ENCODE results near the gene CPED1.

DNA sequence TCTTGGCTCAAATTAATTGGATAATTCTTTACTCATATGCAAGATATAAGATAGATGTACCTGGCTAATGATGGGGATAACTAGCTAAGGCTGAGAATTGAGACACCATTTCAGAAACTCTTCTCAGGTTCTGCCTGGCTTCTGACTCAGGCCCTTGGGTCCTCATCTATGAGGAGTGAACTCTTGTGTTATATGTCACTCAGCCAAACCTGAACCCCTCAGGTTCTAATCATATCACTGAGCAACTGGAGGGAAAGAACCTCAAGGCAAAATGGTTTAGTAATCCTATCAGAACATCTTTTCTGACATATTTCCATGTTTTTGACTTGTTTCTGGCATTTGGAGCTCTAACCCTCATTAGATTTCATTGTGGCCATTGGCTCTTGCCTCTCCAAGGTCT, 100.4 kb downstream of the CPED1 start:
- TF ChIP-seq, protein P1, sequence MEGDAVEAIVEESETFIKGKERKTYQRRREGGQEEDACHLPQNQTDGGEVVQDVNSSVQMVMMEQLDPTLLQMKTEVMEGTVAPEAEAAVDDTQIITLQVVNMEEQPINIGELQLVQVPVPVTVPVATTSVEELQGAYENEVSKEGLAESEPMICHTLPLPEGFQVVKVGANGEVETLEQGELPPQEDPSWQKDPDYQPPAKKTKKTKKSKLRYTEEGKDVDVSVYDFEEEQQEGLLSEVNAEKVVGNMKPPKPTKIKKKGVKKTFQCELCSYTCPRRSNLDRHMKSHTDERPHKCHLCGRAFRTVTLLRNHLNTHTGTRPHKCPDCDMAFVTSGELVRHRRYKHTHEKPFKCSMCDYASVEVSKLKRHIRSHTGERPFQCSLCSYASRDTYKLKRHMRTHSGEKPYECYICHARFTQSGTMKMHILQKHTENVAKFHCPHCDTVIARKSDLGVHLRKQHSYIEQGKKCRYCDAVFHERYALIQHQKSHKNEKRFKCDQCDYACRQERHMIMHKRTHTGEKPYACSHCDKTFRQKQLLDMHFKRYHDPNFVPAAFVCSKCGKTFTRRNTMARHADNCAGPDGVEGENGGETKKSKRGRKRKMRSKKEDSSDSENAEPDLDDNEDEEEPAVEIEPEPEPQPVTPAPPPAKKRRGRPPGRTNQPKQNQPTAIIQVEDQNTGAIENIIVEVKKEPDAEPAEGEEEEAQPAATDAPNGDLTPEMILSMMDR (IDR thresholded peaks at IDR 0.05; ENCODE audit: poor library complexity, severe bottlenecking), result no peak
- TF ChIP-seq, protein P2, sequence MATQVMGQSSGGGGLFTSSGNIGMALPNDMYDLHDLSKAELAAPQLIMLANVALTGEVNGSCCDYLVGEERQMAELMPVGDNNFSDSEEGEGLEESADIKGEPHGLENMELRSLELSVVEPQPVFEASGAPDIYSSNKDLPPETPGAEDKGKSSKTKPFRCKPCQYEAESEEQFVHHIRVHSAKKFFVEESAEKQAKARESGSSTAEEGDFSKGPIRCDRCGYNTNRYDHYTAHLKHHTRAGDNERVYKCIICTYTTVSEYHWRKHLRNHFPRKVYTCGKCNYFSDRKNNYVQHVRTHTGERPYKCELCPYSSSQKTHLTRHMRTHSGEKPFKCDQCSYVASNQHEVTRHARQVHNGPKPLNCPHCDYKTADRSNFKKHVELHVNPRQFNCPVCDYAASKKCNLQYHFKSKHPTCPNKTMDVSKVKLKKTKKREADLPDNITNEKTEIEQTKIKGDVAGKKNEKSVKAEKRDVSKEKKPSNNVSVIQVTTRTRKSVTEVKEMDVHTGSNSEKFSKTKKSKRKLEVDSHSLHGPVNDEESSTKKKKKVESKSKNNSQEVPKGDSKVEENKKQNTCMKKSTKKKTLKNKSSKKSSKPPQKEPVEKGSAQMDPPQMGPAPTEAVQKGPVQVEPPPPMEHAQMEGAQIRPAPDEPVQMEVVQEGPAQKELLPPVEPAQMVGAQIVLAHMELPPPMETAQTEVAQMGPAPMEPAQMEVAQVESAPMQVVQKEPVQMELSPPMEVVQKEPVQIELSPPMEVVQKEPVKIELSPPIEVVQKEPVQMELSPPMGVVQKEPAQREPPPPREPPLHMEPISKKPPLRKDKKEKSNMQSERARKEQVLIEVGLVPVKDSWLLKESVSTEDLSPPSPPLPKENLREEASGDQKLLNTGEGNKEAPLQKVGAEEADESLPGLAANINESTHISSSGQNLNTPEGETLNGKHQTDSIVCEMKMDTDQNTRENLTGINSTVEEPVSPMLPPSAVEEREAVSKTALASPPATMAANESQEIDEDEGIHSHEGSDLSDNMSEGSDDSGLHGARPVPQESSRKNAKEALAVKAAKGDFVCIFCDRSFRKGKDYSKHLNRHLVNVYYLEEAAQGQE (IDR thresholded peaks at IDR 0.05; ENCODE audit: borderline replicate concordance), result no peak
- TF ChIP-seq RAD21 (conservative IDR thresholded peaks at IDR 0.05) (no peak), TAF1 (IDR thresholded peaks at IDR 0.05; ENCODE audit: low read depth) (no peak), EZH2 (IDR thresholded peaks at IDR 0.05; ENCODE audit: borderline replicate concordance, insufficient read depth, low read length, poor library complexity, severe bottlenecking) (no peak), MXI1 (conservative IDR thresholded peaks at IDR 0.05; ENCODE audit: poor library complexity, severe bottlenecking) (no peak), SMC3 (conservative IDR thresholded peaks at IDR 0.05; ENCODE audit: poor library complexity) (no peak), POLR2AphosphoS5 (IDR thresholded peaks at IDR 0.05) (no peak), EP300 (conservative IDR thresholded peaks at IDR 0.05; ENCODE audit: poor library complexity, severe bottlenecking) (no peak)
